PC-3 (cell line): ENCODE data around the gene TPST2. TPM values are rescaled to one million over a fixed set of nuclear protein-coding genes. Genes with fewer than 3 reads are reported as not detected.
A peak's percentile ranks its signal among the peaks of the same experiment; 100 is the strongest.

Experiments used
- ATAC-seq: fragments of 200-7000 bp; cut with Tn5 transposase; 2 replicates; pipeline ENCODE4 v1.9.1; 2020; ENCODE audit warnings: mild to moderate bottlenecking, moderate library complexity
- BruUV-seq: library from RNA; stranded (reverse); fragments of 400-500 nt; replicated peaks from 2 replicates; lab custom pipeline; 2021; lab: Mats Ljungman, UMichigan
- CTCF ChIA-PET: fragments of 300-600 bp; sonication (Branson Sonifier 250); formaldehyde crosslinking; loops from one replicate; lab custom pipeline; 2022; ENCODE audit warnings: antibody characterized with exemption; lab: Charles Lee
- POLR2A ChIA-PET: fragments of 300-600 bp; sonication (Branson Sonifier 250); formaldehyde crosslinking; loops from one replicate; lab custom pipeline; 2022; ENCODE audit warnings: antibody characterized with exemption; ENCODE audit not compliant: unreplicated experiment; lab: Charles Lee
- DNase-seq: peaks from one replicate; pipeline ENCODE4 v3.0.0-alpha.2; 2015
- H2AFZ ChIP-seq: fragments of 300-600 bp; sonication (generic); 2 replicates; pipeline ENCODE4 v1.6.0; 2016; ENCODE audit warnings: antibody characterized with exemption, low read length
- H3F3A ChIP-seq: fragments of 300-600 bp; sonication (generic); one replicate; pipeline ENCODE4 v1.6.0; 2017; ENCODE audit warnings: antibody characterized with exemption, low read length, control low read depth, mild to moderate bottlenecking; ENCODE audit not compliant: unreplicated experiment
- H3K27ac ChIP-seq: fragments of 300-600 bp; sonication (generic); 2 replicates; pipeline ENCODE4 v1.5.1; 2016; ENCODE audit warnings: mild to moderate bottlenecking, low read length
- H3K27me3 ChIP-seq: fragments of 300-600 bp; sonication (generic); 2 replicates; pipeline ENCODE4 v1.6.1; 2016; ENCODE audit warnings: low read length, mixed read lengths
- H3K36me3 ChIP-seq: fragments of 300-600 bp; sonication (generic); 2 replicates; pipeline ENCODE4 v1.6.1; 2016; ENCODE audit warnings: low read depth, mixed run types, low read length, mixed read lengths
- H3K4me1 ChIP-seq: fragments of 300-600 bp; sonication (generic); 2 replicates; pipeline ENCODE4 v1.5.1; 2016; ENCODE audit warnings: low read length; ENCODE audit not compliant: insufficient read depth
- H3K4me2 ChIP-seq: fragments of 300-600 bp; sonication (generic); 2 replicates; pipeline ENCODE4 v1.6.0; 2016; ENCODE audit warnings: low read length
- H3K4me3 ChIP-seq: fragments of 300-600 bp; sonication (generic); 2 replicates; pipeline ENCODE4 v1.5.1; 2016; ENCODE audit warnings: mild to moderate bottlenecking, low read length, mixed read lengths
- H3K79me2 ChIP-seq: fragments of 300-600 bp; sonication (generic); 2 replicates; pipeline ENCODE4 v1.6.1; 2017; ENCODE audit warnings: low read length, mixed read lengths
- H3K9ac ChIP-seq: fragments of 300-600 bp; sonication (generic); 2 replicates; pipeline ENCODE4 v1.6.0; 2016; ENCODE audit warnings: mild to moderate bottlenecking, low read length
- H3K9me2 ChIP-seq: fragments of 300-600 bp; sonication (generic); replicated peaks from 2 replicates; pipeline ENCODE4 v1.6.1; 2016; ENCODE audit warnings: mixed run types, low read length, mixed read lengths
- H3K9me3 ChIP-seq: fragments of 300-600 bp; sonication (generic); 2 replicates; pipeline ENCODE4 v1.6.1; 2016; ENCODE audit warnings: low read length, mixed read lengths
- H4K20me1 ChIP-seq: fragments of 300-600 bp; sonication (generic); 2 replicates; pipeline ENCODE4 v1.6.1; 2016; ENCODE audit warnings: low read length, mixed read lengths
- EZH2 ChIP-seq: fragments of 300-600 bp; sonication (generic); IDR thresholded peaks from one replicate; pipeline ENCODE4 v1.6.1; 2017; ENCODE audit warnings: antibody characterized with exemption, mild to moderate bottlenecking, low read length; ENCODE audit not compliant: unreplicated experiment
- EZH2phosphoT487 ChIP-seq: fragments of 300-600 bp; sonication (generic); IDR thresholded peaks from 2 replicates; pipeline ENCODE4 v1.6.1; 2018; ENCODE audit warnings: mild to moderate bottlenecking, antibody characterized with exemption, low read length, borderline replicate concordance
- intact Hi-C: fragments of 100-400 bp; cut with micrococcal nuclease; formaldehyde crosslinking; loops from 2 replicates; pipeline ENCODE4 v1.9.0; 2023
- total RNA-seq: library from RNA; depleted of rRNA; stranded (reverse); fragments of >200 nt; gene quantifications from 2 replicates; pipeline ENCODE4 v1.2.3, GENCODE V29; 2014
- TF ChIP-seq, protein P1 (sequence below): fragments of 300-600 bp; sonication (generic); conservative IDR thresholded peaks from 2 replicates; pipeline ENCODE4 v1.5.1; 2017; ENCODE audit warnings: antibody characterized with exemption, low read depth, mild to moderate bottlenecking, low read length

Gene TPST2
- total RNA-seq, 1 experiment from 2014 or later, result 8.1 TPM

DNA sequence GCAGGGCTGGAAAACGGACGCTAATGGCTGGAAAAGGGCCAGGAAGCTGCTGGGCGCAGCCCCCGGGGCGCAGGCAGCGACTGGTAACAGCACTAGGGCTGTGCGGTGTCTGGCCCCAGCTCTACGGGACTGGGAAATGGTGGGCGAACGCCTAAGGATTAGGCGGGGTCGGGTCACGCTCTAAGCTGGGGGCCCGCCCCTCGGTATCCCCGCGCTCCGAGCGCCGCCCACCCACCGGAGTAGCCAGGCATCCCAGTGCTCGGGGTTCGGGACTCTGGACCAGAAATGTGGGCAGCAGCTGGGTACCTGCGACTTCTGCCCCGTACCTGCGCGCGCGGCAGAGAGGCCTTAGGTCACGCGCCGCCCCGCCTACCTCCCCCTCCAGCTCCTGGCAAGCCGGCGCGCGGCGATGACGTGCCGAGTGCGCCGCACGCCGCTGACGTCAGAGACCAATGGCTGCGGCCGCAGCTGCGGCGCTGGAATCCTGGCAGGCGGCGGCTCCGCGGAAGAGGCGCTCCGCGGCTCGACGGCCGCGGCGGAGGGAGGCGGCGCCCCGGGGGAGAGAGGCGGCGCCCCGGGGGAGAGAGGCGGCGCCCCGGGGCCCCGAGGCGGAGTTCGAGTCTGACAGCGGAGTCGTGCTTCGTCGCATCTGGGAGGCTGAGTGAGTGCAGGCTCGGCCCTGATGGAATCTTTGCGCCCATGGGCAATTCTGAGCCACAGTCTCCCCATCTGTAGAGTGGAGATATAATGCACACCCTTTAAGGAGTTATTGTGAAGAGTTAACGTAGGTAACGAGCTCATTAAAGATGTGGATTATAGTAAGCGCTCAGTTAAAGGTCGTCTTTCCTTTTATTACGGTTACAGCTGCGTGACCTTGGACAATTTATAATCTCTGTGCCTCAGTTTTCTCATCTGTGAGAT lies 106.2 kb downstream of the TPST2 start, which contains the start of the genes HPS4 and SRRD:
HPS4 (minus strand) TSS at position 345 of the 921 bp plus-strand sequence. CDS start 2,021 bp downstream, outside the sequence.
SRRD (plus strand) TSS at position 439 of the 921 bp plus-strand sequence; CDS start at position 453, 14 bp downstream.
- intact Hi-C loops, result no loop called here
- Histone ChIP-seq H3F3A (no peaks in the 10 kb centered on the region), H3K4me3 (peak within 1 kb of the TSS; percentile 88), H3K4me1 (peaks cover 24% of the 10 kb centered on the region), H3K4me2 (peak within 1 kb of the TSS; percentile 98), H3K36me3 (no peaks in the 10 kb centered on the region; the same call in 1 of the 2 replicates), H3K9ac (peak within 1 kb of the TSS; percentile 93), H3K79me2 (peaks cover 58% of the 10 kb centered on the region), H3K9me2 (no peaks in the 10 kb centered on the region), H3K9me3 (no peaks in the 10 kb centered on the region), H2AFZ (peak within 1 kb of the TSS; percentile 87), H3K27ac (peak within 1 kb of the TSS; percentile 50), H4K20me1 (no peaks in the 10 kb centered on the region), H3K27me3 (no peaks in the 10 kb centered on the region)
- ATAC-seq, result peak; percentile 77
- BruUV-seq, result no TSS peak
- DNase-seq, result peak; percentile 89
- CTCF ChIA-PET, result no interaction called here
- POLR2A ChIA-PET, result interaction anchor here (1.0 kb wide), 1 partner anchor 10 kb away, joined by 3 read pairs; no protein-coding TSS in a partner anchor
- TF ChIP-seq, protein P1, sequence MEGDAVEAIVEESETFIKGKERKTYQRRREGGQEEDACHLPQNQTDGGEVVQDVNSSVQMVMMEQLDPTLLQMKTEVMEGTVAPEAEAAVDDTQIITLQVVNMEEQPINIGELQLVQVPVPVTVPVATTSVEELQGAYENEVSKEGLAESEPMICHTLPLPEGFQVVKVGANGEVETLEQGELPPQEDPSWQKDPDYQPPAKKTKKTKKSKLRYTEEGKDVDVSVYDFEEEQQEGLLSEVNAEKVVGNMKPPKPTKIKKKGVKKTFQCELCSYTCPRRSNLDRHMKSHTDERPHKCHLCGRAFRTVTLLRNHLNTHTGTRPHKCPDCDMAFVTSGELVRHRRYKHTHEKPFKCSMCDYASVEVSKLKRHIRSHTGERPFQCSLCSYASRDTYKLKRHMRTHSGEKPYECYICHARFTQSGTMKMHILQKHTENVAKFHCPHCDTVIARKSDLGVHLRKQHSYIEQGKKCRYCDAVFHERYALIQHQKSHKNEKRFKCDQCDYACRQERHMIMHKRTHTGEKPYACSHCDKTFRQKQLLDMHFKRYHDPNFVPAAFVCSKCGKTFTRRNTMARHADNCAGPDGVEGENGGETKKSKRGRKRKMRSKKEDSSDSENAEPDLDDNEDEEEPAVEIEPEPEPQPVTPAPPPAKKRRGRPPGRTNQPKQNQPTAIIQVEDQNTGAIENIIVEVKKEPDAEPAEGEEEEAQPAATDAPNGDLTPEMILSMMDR, result no peak
- no peak for TF ChIP-seq EZH2
- no peak for TF ChIP-seq EZH2phosphoT487

DNA sequence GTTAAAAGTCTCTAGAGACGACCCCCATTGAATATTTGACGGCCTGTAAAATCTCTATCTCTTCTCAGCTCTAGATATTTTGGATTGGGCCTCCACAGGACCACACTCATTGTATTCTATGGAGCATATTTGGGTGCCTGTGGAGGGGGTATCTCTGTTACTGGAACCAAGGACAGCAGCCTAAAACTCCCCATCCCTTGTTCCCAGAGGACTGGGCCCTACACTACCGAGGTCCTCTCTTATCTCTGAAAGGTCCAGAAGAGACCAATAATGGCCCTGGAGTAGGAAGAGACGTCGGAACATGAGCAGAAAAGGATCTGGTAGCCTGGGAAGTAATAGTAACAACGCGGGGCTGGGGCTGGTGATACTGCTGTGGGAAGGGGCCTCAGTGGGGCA lies 106.9 kb downstream of the TPST2 start:
- no peaks in the 10 kb centered on the region for H3F3A ChIP-seq
- H4K20me1 ChIP-seq, result no peaks in the 10 kb centered on the region
- peak overlapping the region; percentile 88 for H3K4me3 ChIP-seq
- no peak for ATAC-seq
- peak overlapping the region; percentile 93 for H3K9ac ChIP-seq
- peaks cover 59% of the 10 kb centered on the region for H3K79me2 ChIP-seq
- H3K4me2 ChIP-seq, result peak overlapping the region; percentile 98
- peak overlapping the region; percentile 50 for H3K27ac ChIP-seq
- TF ChIP-seq EZH2phosphoT487 (no peak), EZH2 (no peak)
- TF ChIP-seq, protein P1, result no peak
- H3K9me3 ChIP-seq, result no peaks in the 10 kb centered on the region
- TSS peak; percentile 58 for BruUV-seq
- H2AFZ ChIP-seq, result peak overlapping the region; percentile 87
- no peak for DNase-seq
- intact Hi-C loops, result no loop called here
- no peaks in the 10 kb centered on the region for H3K27me3 ChIP-seq
- peaks cover 24% of the 10 kb centered on the region for H3K4me1 ChIP-seq
- ChIA-PET CTCF (no interaction called here), POLR2A (interaction anchor here (1.0 kb wide), 1 partner anchor 11 kb away, joined by 3 read pairs; no protein-coding TSS in a partner anchor)
- no peaks in the 10 kb centered on the region for H3K9me2 ChIP-seq
- no peaks in the 10 kb centered on the region; the same call in 1 of the 2 replicates for H3K36me3 ChIP-seq
